Measurements from ENCODE around the gene SLC43A3. TPM values are rescaled to one million over a fixed set of nuclear protein-coding genes. Genes with fewer than 3 reads are reported as not detected.

SLC43A3 gene
- total RNA-seq, 2 donors from 2014 or later: 10.6 to 13.8 TPM

DNA sequence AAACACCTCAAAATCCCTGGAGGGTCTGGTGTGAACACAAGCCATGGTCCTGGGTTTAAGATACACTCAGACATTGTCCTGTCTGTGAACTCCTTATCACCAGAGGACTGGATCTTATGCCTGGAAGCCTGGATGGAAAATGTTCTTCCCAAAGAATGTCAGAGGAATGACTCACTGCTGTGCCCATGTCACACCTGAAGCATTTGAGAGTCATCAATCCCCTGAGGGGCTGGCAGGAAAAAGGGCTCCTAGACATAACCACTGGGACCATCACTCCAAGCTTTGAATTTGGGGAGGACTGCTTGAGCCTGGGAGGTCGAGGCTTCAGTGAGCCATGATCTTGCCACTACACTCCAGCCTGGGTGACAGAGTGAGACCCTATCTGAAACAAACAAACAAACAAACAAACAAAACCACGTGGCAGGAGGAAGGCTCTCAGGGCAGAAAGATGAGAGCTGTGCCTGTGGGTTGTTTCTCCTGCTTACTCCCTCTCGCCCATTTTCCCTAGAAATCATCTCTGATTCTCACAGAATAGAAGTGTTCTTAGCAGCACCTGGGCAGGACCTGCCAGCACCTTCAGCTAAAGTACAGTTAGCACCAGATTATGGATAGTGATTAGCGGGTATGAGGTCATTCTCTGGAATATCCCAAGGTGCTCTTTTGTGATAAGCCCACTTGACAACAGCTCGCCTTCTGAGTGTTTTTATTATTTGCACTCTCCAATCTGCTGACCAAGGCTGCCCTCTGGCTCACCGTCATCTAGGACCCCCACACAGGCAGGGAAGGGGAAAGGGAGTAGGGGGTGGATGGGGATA is 24.5 kb downstream of the SLC43A3 start:
- no peak overlapping the region for H3K4me3 Mint-ChIP-seq
- H3K4me1 Mint-ChIP-seq: peaks cover 7% of the 10 kb centered on the region
- 62 to 63% methylated on average over 2 to 6 of the region's 6 CpGs for whole genome bisulfite sequencing, 2 experiments (ENCODE audit: insufficient coverage in 1 of 2, insufficient read length in 1 of 2)

DNA sequence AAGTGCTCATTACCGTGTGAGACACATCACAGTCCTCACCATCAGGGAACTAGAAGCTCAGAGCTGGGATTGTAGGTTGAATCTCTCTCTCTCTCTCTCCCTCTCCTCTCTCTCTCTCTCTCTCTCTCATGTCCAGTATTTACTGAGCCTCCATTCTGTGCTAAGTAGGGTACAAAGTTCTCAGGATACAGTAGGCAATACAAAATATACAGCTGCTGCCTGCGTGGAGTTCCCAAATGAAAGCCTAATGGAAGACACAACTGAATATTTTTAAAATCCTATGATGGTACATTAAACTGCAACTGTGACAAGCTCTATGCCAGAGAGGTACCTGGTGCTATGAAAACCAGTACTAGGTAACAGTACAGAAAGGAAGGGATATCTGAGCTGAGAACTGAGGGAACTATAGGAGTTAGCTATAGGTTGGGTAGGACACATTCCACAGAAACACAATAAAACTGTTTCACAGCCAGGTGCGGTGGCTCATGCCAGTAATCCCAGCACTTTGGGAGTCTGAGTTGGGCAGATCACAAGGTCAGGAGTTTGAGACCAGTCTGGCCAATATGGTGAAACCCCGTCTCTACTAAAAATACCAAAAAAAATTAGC is 26.8 kb downstream of the SLC43A3 start:
- no peaks in the 10 kb centered on the region for H3K9me3 Mint-ChIP-seq
- no peaks in the 10 kb centered on the region for H3K27me3 Mint-ChIP-seq (ENCODE audit: insufficient read depth)
- H3K9me3 ChIP-seq (ENCODE audit: control insufficient read depth, low read length): no peaks in the 10 kb centered on the region
- H3K9ac ChIP-seq (ENCODE audit: extremely low read depth, low read length, poor library complexity, severe bottlenecking): no peak overlapping the region
- no peak for DNase-seq
- H3K36me3 Mint-ChIP-seq (ENCODE audit: low read depth): no peaks in the 10 kb centered on the region
- no peaks in the 10 kb centered on the region for H3K36me3 ChIP-seq (ENCODE audit: control insufficient read depth, insufficient read depth, low read length)
- no peak overlapping the region for H3K4me3 ChIP-seq (ENCODE audit: low read length)
- H3K27me3 ChIP-seq (ENCODE audit: control insufficient read depth, insufficient read depth, low read length, poor library complexity, severe bottlenecking): peaks cover 43% of the 10 kb centered on the region
- no peak overlapping the region for H3K27ac Mint-ChIP-seq
- peaks cover 7% of the 10 kb centered on the region for H3K4me1 Mint-ChIP-seq
- no peaks in the 10 kb centered on the region for H3K4me1 ChIP-seq (ENCODE audit: control insufficient read depth, insufficient read depth, low read length)
- WGBS, 2 experiments (ENCODE audit: insufficient coverage in 1 of 2, insufficient read length in 1 of 2): 85 to 95% methylated on average over 3 to 4 of the region's 4 CpGs
- no peak overlapping the region for H3K27ac ChIP-seq (ENCODE audit: low read depth, low read length)
- TF ChIP-seq, protein P1, sequence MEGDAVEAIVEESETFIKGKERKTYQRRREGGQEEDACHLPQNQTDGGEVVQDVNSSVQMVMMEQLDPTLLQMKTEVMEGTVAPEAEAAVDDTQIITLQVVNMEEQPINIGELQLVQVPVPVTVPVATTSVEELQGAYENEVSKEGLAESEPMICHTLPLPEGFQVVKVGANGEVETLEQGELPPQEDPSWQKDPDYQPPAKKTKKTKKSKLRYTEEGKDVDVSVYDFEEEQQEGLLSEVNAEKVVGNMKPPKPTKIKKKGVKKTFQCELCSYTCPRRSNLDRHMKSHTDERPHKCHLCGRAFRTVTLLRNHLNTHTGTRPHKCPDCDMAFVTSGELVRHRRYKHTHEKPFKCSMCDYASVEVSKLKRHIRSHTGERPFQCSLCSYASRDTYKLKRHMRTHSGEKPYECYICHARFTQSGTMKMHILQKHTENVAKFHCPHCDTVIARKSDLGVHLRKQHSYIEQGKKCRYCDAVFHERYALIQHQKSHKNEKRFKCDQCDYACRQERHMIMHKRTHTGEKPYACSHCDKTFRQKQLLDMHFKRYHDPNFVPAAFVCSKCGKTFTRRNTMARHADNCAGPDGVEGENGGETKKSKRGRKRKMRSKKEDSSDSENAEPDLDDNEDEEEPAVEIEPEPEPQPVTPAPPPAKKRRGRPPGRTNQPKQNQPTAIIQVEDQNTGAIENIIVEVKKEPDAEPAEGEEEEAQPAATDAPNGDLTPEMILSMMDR (conservative IDR thresholded peaks at IDR 0.05): no peak
- H3K4me3 Mint-ChIP-seq: no peak overlapping the region

More for the DNA sequence above, 24.5 kb downstream of the SLC43A3 start:
- no peak overlapping the region for H3K27ac Mint-ChIP-seq
- Histone ChIP-seq H3K9ac (ENCODE audit: extremely low read depth, low read length, poor library complexity, severe bottlenecking) (no peak overlapping the region), H3K4me1 (ENCODE audit: control insufficient read depth, insufficient read depth, low read length) (no peaks in the 10 kb centered on the region), H3K9me3 (ENCODE audit: control insufficient read depth, low read length) (no peaks in the 10 kb centered on the region), H3K36me3 (ENCODE audit: control insufficient read depth, insufficient read depth, low read length) (no peaks in the 10 kb centered on the region), H3K4me3 (ENCODE audit: low read length) (no peak overlapping the region), H3K27ac (ENCODE audit: low read depth, low read length) (no peak overlapping the region), H3K27me3 (ENCODE audit: control insufficient read depth, insufficient read depth, low read length, poor library complexity, severe bottlenecking) (peaks cover 22% of the 10 kb centered on the region)
- H3K27me3 Mint-ChIP-seq (ENCODE audit: insufficient read depth): no peaks in the 10 kb centered on the region
- peaks cover under 1% of the 10 kb centered on the region for H3K36me3 Mint-ChIP-seq (ENCODE audit: low read depth)
- TF ChIP-seq, protein P1 (conservative IDR thresholded peaks at IDR 0.05): no peak
- H3K9me3 Mint-ChIP-seq: no peaks in the 10 kb centered on the region
- peak; percentile 58 for DNase-seq

DNA sequence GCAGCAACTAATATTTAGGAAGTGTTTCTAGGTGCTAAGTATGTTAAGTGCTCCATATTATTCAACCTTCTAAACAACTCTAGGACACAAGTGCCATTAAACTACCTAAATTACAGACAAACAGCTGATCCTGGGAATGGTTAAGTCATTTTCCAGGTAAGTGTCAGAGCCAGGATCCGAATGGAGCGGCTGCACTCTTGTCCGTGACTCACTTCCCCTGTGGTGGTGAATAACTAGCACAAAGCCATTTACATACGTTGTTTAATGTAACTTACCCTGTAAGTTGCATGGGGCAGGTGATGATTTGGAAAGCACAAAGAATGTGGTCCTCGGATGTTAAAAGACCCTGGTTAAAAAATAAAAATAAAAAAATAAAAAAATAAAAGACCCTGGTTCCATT is 27.7 kb downstream of the SLC43A3 start:
- H3K27me3 ChIP-seq (ENCODE audit: control insufficient read depth, insufficient read depth, low read length, poor library complexity, severe bottlenecking): peaks cover 51% of the 10 kb centered on the region
- WGBS, 2 experiments (ENCODE audit: insufficient coverage in 1 of 2, insufficient read length in 1 of 2): 77% methylated on average over 4 of the region's 5 CpGs; no CpG with 5 or more reads in 1 of the 2 experiments
- H3K9me3 ChIP-seq (ENCODE audit: control insufficient read depth, low read length): no peaks in the 10 kb centered on the region
- H3K4me3 ChIP-seq (ENCODE audit: low read length): no peak overlapping the region
- Mint-ChIP-seq H3K4me1 (peaks cover 7% of the 10 kb centered on the region), H3K4me3 (no peak overlapping the region), H3K27ac (no peak overlapping the region), H3K9me3 (no peaks in the 10 kb centered on the region), H3K27me3 (ENCODE audit: insufficient read depth) (peaks cover 6% of the 10 kb centered on the region), H3K36me3 (ENCODE audit: low read depth) (no peaks in the 10 kb centered on the region)
- no peaks in the 10 kb centered on the region for H3K4me1 ChIP-seq (ENCODE audit: control insufficient read depth, insufficient read depth, low read length)
- H3K9ac ChIP-seq (ENCODE audit: extremely low read depth, low read length, poor library complexity, severe bottlenecking): no peak overlapping the region
- H3K36me3 ChIP-seq (ENCODE audit: control insufficient read depth, insufficient read depth, low read length): no peaks in the 10 kb centered on the region
- H3K27ac ChIP-seq (ENCODE audit: low read depth, low read length): no peak overlapping the region
- DNase-seq: no peak
- TF ChIP-seq, protein P1 (conservative IDR thresholded peaks at IDR 0.05): no peak
